Mammary epithelial cell (primary cell): ENCODE measurements around the gene MYLK4.

Experiments
- EZH2 ChIP-seq: IDR thresholded peaks from 2 replicates; pipeline ENCODE4 v1.6.1; 2012; ENCODE audit warnings: low read length, inconsistent platforms, borderline replicate concordance
- TF ChIP-seq, protein P1 (sequence below), 2 donors: IDR thresholded peaks in 1 of 2; conservative IDR thresholded peaks in 1 of 2; 2 replicates each; pipeline ENCODE4 v1.5.1; 2011 to 2012; ENCODE audit warnings: inconsistent platforms in 2 of 2, low read length in 2 of 2, mild to moderate bottlenecking in 2 of 2, control low read depth in 1 of 2, low read depth in 1 of 2; ENCODE audit not compliant: insufficient read depth in 1 of 2; ENCODE audit errors: extremely low read depth in 1 of 2

GRCh38 chr6:2636672-2637071, 114.0 kb downstream of the MYLK4 start:
- TF ChIP-seq, protein P1, sequence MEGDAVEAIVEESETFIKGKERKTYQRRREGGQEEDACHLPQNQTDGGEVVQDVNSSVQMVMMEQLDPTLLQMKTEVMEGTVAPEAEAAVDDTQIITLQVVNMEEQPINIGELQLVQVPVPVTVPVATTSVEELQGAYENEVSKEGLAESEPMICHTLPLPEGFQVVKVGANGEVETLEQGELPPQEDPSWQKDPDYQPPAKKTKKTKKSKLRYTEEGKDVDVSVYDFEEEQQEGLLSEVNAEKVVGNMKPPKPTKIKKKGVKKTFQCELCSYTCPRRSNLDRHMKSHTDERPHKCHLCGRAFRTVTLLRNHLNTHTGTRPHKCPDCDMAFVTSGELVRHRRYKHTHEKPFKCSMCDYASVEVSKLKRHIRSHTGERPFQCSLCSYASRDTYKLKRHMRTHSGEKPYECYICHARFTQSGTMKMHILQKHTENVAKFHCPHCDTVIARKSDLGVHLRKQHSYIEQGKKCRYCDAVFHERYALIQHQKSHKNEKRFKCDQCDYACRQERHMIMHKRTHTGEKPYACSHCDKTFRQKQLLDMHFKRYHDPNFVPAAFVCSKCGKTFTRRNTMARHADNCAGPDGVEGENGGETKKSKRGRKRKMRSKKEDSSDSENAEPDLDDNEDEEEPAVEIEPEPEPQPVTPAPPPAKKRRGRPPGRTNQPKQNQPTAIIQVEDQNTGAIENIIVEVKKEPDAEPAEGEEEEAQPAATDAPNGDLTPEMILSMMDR (conservative IDR thresholded peaks at IDR 0.05 in 1 of 2, IDR thresholded peaks at IDR 0.05 in 1 of 2; ENCODE audit: extremely low read depth in 1 of 2, insufficient read depth in 1 of 2, low read depth in 1 of 2, low read length in 2 of 2) = no peak
- no peak for TF ChIP-seq EZH2
